HPDE6-E6E7 (cell line): ENCODE data around the gene PDZD4.

Source experiments
- DNase-seq: peaks from one replicate; pipeline ENCODE4 v3.0.0; 2011; ENCODE audit warnings: missing footprints; ENCODE audit errors: extremely low spot score

The PDZD4 gene

GRCh38 chrX:153786669-153787068 lies 43.7 kb downstream of the PDZD4 start:
- DNase-seq, result no peak

GRCh38 chrX:153784325-153784967 lies 45.9 kb downstream of the PDZD4 start:
- no peak for DNase-seq

- no peak for DNase-seq
These were observed 46.8 kb downstream of the PDZD4 start for GRCh38 chrX:153783378-153784013.

GRCh38 chrX:153782871-153783270 lies 47.5 kb downstream of the PDZD4 start:
- no peak for DNase-seq

GRCh38 chrX:153782313-153782712 lies 48.0 kb downstream of the PDZD4 start:
- DNase-seq, result no peak

GRCh38 chrX:153781428-153782047 lies 48.8 kb downstream of the PDZD4 start:
- DNase-seq, result no peak

- no peak for DNase-seq
These were observed 49.5 kb downstream of the PDZD4 start, which contains the start of gene SRPK3 for GRCh38 chrX:153780678-153781427. TSS of gene SRPK3 (plus strand) at chrX:153781041. CDS start at chrX:153781087, 46 bp downstream.

GRCh38 chrX:153779891-153780677 lies 50.3 kb downstream of the PDZD4 start:
- DNase-seq, result no peak

GRCh38 chrX:153778684-153779101 lies 51.7 kb downstream of the PDZD4 start:
- peak; percentile 56 for DNase-seq

GRCh38 chrX:153778181-153778580 lies 52.2 kb downstream of the PDZD4 start:
- DNase-seq, result no peak

- no peak for DNase-seq
These were observed 52.9 kb downstream of the PDZD4 start for GRCh38 chrX:153777261-153778090.

- no peak for DNase-seq
These were observed 53.7 kb downstream of the PDZD4 start for GRCh38 chrX:153776611-153777045.

GRCh38 chrX:153776120-153776599 lies 54.2 kb downstream of the PDZD4 start:
- DNase-seq, result no peak

GRCh38 chrX:153775293-153776119 lies 54.8 kb downstream of the PDZD4 start:
- DNase-seq, result no peak

GRCh38 chrX:153774576-153775292 lies 55.6 kb downstream of the PDZD4 start:
- DNase-seq, result no peak

GRCh38 chrX:153773741-153774575 lies 56.4 kb downstream of the PDZD4 start:
- no peak for DNase-seq

GRCh38 chrX:153773218-153773611 lies 57.1 kb downstream of the PDZD4 start:
- DNase-seq, result no peak
